Neural cell (in vitro differentiated cells): Measurements from ENCODE around the gene CLASP2. TPM values are rescaled to one million over a fixed set of nuclear protein-coding genes. Genes with fewer than 3 reads are reported as not detected.

Experiments used
- H2AFZ ChIP-seq: fragments of 200-600, 300-800 bp; sonication (generic), shearing (Covaris generic); 2 replicates; pipeline ENCODE4 v1.6.0; 2014; ENCODE audit warnings: low read depth, mild to moderate bottlenecking, antibody characterized with exemption, low read length, moderate library complexity
- H3F3A ChIP-seq: fragments of 200-600 bp; shearing (Covaris generic); 2 replicates; pipeline ENCODE4 v1.6.1; 2016; ENCODE audit warnings: mild to moderate bottlenecking, moderate library complexity, mixed read lengths, antibody characterized with exemption, low read length; ENCODE audit not compliant: insufficient read depth, poor library complexity, severe bottlenecking
- H3K27ac ChIP-seq: fragments of 200-600, 300-800 bp; sonication (generic), shearing (Covaris generic); 2 replicates; pipeline ENCODE4 v1.5.1; 2014; ENCODE audit warnings: mild to moderate bottlenecking, low read length, moderate library complexity
- H3K27me3 ChIP-seq: fragments of 300-800, 200-600 bp; sonication (generic), shearing (Covaris generic); 2 replicates; pipeline ENCODE4 v1.6.0; 2014; ENCODE audit warnings: mild to moderate bottlenecking, low read depth, low read length, moderate library complexity; ENCODE audit not compliant: insufficient read depth
- H3K36me3 ChIP-seq: fragments of 300-800, 200-600 bp; sonication (generic), shearing (Covaris generic); 2 replicates; pipeline ENCODE4 v1.5.1; 2014; ENCODE audit warnings: mild to moderate bottlenecking, antibody characterized with exemption, low read length, moderate library complexity; ENCODE audit not compliant: insufficient read depth
- H3K4me2 ChIP-seq: fragments of 300-800, 200-600 bp; sonication (generic), shearing (Covaris generic); 2 replicates; pipeline ENCODE4 v1.6.0; 2014; ENCODE audit warnings: mild to moderate bottlenecking, low read length
- H3K4me3 ChIP-seq: fragments of 300-800, 200-600 bp; sonication (generic), shearing (Covaris generic); 2 replicates; pipeline ENCODE4 v1.5.1; 2014; ENCODE audit warnings: mild to moderate bottlenecking, low read length, moderate library complexity
- H3K79me2 ChIP-seq: fragments of 200-600 bp; shearing (Covaris generic); replicated peaks from 2 replicates; pipeline ENCODE4 v1.6.0; 2014; ENCODE audit warnings: mild to moderate bottlenecking, low read length, moderate library complexity; ENCODE audit not compliant: insufficient read depth
- H3K9ac ChIP-seq: fragments of 300-800, 200-600 bp; sonication (generic), shearing (Covaris generic); 2 replicates; pipeline ENCODE4 v1.6.1; 2016; ENCODE audit warnings: mild to moderate bottlenecking, low read length, mixed read lengths
- H3K9me2 ChIP-seq: fragments of 200-600 bp; shearing (Covaris generic); 2 replicates; pipeline ENCODE4 v1.6.1; 2016; ENCODE audit warnings: mild to moderate bottlenecking, low read length, mixed read lengths; ENCODE audit not compliant: insufficient read depth
- H3K9me3 ChIP-seq: fragments of 200-600, 300-800 bp; sonication (generic), shearing (Covaris generic); 2 replicates; pipeline ENCODE4 v1.6.1; 2016; ENCODE audit warnings: mild to moderate bottlenecking, mixed run types, low read length, moderate library complexity, mixed read lengths
- H4K20me1 ChIP-seq: fragments of 200-600 bp; shearing (Covaris generic); 2 replicates; pipeline ENCODE4 v1.6.1; 2016; ENCODE audit warnings: mild to moderate bottlenecking, mixed run types; ENCODE audit not compliant: insufficient read depth
- EP300 ChIP-seq: fragments of 450-650 bp; conservative IDR thresholded peaks from 2 replicates; pipeline ENCODE4 v1.6.1; 2014; ENCODE audit warnings: antibody characterized with exemption, mild to moderate bottlenecking, moderate library complexity; ENCODE audit not compliant: poor library complexity, severe bottlenecking
- EZH2 ChIP-seq: fragments of 200-600, 300-800 bp; shearing (Covaris generic), sonication (generic); IDR thresholded peaks from 2 replicates; pipeline ENCODE4 v1.6.1; 2014; ENCODE audit warnings: antibody characterized with exemption, low read length, borderline replicate concordance, mild to moderate bottlenecking; ENCODE audit not compliant: insufficient read depth, poor library complexity, severe bottlenecking
- MXI1 ChIP-seq: fragments of 450-650 bp; conservative IDR thresholded peaks from 2 replicates; pipeline ENCODE4 v1.6.1; 2014; ENCODE audit warnings: antibody characterized with exemption, mild to moderate bottlenecking; ENCODE audit not compliant: poor library complexity, severe bottlenecking
- POLR2AphosphoS5 ChIP-seq: IDR thresholded peaks from 2 replicates; pipeline ENCODE4 v1.6.1; 2012
- RAD21 ChIP-seq: fragments of 450-650 bp; conservative IDR thresholded peaks from 2 replicates; pipeline ENCODE4 v1.6.1; 2014; ENCODE audit warnings: antibody characterized with exemption, mild to moderate bottlenecking, moderate library complexity
- REST ChIP-seq: IDR thresholded peaks from 2 replicates; pipeline ENCODE4 v1.6.1; 2012; ENCODE audit warnings: borderline replicate concordance
- SMC3 ChIP-seq: fragments of 450-650 bp; conservative IDR thresholded peaks from 2 replicates; pipeline ENCODE4 v1.6.1; 2014; ENCODE audit warnings: antibody characterized with exemption, mild to moderate bottlenecking, moderate library complexity; ENCODE audit not compliant: poor library complexity
- TAF1 ChIP-seq: IDR thresholded peaks from 2 replicates; pipeline ENCODE4 v1.6.1; 2012; ENCODE audit warnings: low read depth
- polyA plus RNA-seq: library from polyadenylated mRNA; depleted of rRNA; stranded (reverse); fragments of >200 nt; gene quantifications from 2 replicates; pipeline ENCODE4 v1.2.3, GENCODE V29; 2014
- TF ChIP-seq, protein P1 (sequence below): fragments of 450-650 bp; IDR thresholded peaks from 2 replicates; pipeline ENCODE4 v1.5.1; 2014; ENCODE audit warnings: antibody characterized with exemption, mild to moderate bottlenecking, moderate library complexity; ENCODE audit not compliant: poor library complexity, severe bottlenecking

CLASP2 gene
- polyA plus RNA-seq, 1 donor from 2014 or later: 938 TPM

GRCh38 chr3:33544126-33544525, 173.9 kb downstream of the CLASP2 start:
- TF ChIP-seq POLR2AphosphoS5: no peak
- TF ChIP-seq RAD21: no peak
- no peak for TF ChIP-seq EP300
- no peak for TF ChIP-seq EZH2
- no peak for TF ChIP-seq MXI1
- no peak for TF ChIP-seq SMC3
- Histone ChIP-seq H3K79me2 (no peaks in the 10 kb centered on the region), H2AFZ (no peak overlapping the region), H3F3A (no peaks in the 10 kb centered on the region), H3K9me2 (no peaks in the 10 kb centered on the region), H4K20me1 (no peaks in the 10 kb centered on the region), H3K27me3 (no peaks in the 10 kb centered on the region), H3K27ac (no peak overlapping the region), H3K36me3 (peaks cover 20% of the 10 kb centered on the region), H3K9me3 (no peaks in the 10 kb centered on the region), H3K4me2 (no peak overlapping the region), H3K9ac (no peak overlapping the region), H3K4me3 (no peak overlapping the region)

- no peak overlapping the region for H2AFZ ChIP-seq
- H3F3A ChIP-seq: no peaks in the 10 kb centered on the region
- no peaks in the 10 kb centered on the region for H3K9me2 ChIP-seq
- H3K27ac ChIP-seq: no peak overlapping the region
- H3K9me3 ChIP-seq: no peaks in the 10 kb centered on the region
- H3K36me3 ChIP-seq: peaks cover 20% of the 10 kb centered on the region
- no peak overlapping the region for H3K9ac ChIP-seq
- H3K79me2 ChIP-seq: no peaks in the 10 kb centered on the region
- H4K20me1 ChIP-seq: no peaks in the 10 kb centered on the region
- TF ChIP-seq MXI1 (no peak), RAD21 (no peak), EP300 (no peak), TAF1 (no peak), SMC3 (no peak), POLR2AphosphoS5 (no peak), EZH2 (no peak), REST (no peak)
- TF ChIP-seq, protein P1, sequence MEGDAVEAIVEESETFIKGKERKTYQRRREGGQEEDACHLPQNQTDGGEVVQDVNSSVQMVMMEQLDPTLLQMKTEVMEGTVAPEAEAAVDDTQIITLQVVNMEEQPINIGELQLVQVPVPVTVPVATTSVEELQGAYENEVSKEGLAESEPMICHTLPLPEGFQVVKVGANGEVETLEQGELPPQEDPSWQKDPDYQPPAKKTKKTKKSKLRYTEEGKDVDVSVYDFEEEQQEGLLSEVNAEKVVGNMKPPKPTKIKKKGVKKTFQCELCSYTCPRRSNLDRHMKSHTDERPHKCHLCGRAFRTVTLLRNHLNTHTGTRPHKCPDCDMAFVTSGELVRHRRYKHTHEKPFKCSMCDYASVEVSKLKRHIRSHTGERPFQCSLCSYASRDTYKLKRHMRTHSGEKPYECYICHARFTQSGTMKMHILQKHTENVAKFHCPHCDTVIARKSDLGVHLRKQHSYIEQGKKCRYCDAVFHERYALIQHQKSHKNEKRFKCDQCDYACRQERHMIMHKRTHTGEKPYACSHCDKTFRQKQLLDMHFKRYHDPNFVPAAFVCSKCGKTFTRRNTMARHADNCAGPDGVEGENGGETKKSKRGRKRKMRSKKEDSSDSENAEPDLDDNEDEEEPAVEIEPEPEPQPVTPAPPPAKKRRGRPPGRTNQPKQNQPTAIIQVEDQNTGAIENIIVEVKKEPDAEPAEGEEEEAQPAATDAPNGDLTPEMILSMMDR: no peak
- no peak overlapping the region for H3K4me2 ChIP-seq
- H3K4me3 ChIP-seq: no peak overlapping the region
- no peaks in the 10 kb centered on the region for H3K27me3 ChIP-seq
Measured at GRCh38 chr3:33543601-33544000, 174.5 kb downstream of the CLASP2 start.
